ENCODE measurements around the gene ZNF821.
"Not testable (repeated sequence)": the region's sequence is repeated elsewhere in the genome, so short reads cannot be mapped to it uniquely, and the experiment has no call there.

ZNF821 gene, protein sequence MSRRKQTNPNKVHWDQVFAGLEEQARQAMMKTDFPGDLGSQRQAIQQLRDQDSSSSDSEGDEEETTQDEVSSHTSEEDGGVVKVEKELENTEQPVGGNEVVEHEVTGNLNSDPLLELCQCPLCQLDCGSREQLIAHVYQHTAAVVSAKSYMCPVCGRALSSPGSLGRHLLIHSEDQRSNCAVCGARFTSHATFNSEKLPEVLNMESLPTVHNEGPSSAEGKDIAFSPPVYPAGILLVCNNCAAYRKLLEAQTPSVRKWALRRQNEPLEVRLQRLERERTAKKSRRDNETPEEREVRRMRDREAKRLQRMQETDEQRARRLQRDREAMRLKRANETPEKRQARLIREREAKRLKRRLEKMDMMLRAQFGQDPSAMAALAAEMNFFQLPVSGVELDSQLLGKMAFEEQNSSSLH

DNA sequence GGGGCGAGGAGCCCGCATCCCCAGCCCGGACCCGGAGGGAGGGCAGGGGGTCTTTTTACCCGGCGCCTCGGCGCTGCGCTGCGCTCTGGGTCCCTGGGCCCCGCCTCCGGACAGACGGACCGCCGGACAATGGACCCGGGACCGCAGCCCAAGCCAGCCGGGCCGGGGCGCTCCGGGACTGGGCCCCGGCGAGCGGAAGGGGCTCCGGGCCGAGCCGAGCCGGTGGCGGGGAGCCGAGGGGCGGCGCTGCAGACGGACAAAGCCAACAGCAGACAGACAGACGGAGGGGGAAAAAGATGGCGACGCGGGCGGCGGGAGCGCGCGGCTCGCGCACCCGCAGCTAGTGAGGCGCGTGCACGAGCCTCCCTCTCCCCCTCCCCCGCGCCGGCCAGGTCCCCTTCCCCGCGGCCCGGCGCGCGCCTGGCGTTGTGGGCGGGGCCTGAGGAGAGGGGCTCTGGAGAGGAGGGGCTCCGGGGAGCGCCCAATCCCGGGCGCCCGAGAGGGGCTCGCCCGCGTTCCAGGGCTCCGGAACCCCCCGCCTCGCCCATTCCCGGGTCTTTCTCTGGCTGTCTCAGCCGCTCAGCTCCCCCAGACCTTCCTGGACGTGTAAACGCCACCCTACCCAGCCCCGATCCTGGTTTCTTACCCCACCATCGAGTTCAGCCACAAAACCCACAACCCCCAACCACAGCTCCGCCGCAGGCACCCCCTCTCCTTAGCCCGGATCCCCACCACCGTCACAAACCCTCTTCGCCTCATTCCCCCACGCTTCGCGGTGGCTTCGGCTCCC lies at the start of gene ZNF821:
Gene ZNF821, minus strand, starts transcription at position 334 of the 790 bp plus-strand sequence. CDS start 4,236 bp downstream, outside the sequence.
- DNase-seq: no peak

DNA sequence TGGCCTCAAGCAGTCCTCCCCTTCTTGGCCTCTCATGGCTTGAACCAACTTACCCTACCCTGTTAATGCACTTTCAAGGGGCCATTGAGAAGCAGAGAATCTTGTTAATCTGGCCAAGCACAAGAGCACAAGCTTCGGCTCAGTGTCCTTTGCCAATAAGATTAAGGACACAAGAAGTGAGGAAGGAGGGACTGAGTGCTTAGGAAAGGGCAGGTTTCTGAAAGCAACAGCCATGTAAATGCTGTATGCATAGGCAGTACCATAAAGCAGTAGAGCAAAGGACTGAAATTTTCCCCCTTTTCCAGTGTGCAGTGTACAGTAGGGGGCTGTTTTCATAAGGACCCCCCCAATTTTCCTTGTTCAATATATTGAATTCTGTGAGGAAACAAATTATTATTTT lies 49.0 kb upstream of the ZNF821 start:
- DNase-seq: no peak

DNA sequence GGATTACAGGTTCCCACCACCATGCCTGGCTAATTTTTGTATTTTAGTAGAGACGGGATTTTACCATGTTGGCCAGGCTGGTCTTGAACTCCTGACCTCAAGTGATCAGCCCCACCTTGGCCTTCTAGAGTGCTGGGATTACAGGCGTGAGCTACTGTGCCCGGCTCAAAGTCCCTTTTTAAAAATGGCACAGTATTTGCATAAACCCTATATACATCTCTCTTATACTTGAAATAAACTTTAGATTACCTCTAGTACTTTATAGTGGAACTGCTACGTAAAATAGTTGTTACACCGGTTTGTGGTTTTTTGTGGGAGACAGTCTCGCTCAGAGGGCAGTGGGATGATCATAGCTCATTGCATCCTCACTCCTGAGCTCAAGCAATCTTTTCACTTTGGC lies 47.6 kb upstream of the ZNF821 start:
- no peak for DNase-seq

DNA sequence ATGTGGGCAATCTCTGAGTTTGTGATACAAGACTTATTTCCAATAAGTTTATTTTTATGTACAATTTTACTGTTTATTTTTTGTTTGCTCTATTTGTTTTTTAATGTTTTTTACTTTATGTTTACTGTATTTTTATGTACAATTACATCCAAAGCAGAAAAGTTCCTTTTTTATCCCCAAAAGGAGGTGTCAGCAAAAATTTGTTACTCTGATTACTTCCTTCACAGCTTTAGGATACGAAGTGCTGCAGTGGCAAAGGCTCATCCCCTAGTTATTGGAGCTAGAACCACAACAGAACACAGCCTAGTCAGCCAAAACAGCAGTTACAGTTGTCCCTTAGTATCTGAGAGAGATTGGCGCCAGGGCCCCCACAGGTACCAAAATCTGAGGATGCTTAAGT lies 47.0 kb upstream of the ZNF821 start:
- DNase-seq: no peak

DNA sequence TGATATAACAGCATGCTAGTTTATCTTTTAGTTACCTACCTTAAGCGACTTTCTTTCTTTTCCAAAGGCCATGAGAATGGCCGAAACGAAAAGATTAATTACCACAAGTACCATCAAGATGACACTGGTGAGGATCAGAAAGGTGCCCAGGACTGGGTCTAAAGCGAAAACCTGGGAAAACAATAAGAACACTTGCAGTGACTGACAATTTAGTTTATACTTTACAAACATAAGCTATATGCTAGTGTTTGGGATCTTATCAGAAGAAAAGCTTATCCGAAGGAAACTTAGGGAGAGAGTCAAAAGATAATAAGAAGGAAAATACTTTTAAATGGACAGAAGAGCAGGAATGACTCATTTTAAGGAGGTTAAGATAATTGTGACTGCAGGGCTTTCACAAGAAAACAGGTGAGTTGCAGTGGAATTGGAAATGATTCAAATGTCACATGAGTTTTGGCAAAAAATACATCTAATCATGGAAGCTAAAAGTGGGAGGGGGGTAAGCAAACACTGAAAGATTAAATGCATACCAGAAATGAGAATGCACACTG lies 46.1 kb upstream of the ZNF821 start:
- DNase-seq: no peak

DNA sequence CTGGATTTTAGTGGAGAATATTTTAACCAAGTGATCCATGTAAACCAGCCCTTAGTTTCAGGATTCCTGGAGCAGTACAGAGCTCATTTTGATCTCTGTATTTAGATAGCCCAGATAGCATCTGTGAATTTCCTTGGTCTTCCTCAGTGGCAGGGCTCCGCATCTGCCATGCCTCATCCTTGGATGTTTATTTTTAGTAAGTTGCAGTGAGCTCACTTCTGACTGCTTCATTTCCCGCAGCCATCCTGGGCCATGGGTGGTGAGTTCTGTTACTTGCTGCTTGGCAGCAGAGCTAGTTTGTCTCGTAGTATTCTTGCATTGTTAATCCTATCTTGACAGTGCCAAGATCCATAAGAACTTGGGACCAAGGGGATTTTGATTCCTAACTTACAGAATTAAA lies 45.1 kb upstream of the ZNF821 start:
- no peak for DNase-seq

DNA sequence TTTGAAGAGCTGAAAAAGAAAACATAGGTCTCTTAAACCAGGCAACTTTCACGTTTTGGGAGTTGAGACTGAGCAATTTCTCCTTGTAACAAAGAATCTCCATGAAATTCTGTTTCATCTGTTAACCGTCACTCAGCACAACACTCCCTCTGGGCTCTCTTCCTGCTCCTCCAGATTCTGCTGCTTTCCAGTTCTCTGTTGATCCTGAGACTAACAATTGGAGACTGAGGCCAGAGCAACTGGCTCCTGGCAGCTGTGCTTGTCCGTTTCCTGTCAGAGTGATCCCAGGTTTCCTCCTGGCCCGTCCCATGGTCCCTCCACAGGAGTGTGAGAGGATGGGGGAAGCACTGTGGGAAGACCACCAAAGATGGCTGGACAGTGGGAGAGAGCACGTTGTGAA lies 43.8 kb upstream of the ZNF821 start:
- DNase-seq: no peak

DNA sequence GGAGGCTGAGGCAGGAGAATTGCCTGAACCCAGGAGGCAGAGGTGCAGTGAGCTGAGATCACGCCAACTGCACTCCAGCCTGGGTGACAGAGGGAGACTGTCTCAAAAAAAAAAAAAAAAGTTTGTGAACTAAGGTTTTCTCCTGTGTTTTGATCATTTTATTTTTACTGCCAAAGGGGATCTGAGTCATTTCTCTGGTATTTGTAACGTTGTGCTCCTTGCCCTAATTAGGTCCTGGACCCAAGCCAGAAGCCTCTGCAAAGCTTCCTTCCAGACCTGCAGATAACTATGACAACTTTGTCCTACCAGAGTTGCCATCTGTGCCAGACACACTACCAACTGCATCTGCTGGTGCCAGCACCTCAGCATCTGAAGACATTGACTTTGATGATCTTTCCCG lies 43.4 kb upstream of the ZNF821 start:
- DNase-seq: no peak

DNA sequence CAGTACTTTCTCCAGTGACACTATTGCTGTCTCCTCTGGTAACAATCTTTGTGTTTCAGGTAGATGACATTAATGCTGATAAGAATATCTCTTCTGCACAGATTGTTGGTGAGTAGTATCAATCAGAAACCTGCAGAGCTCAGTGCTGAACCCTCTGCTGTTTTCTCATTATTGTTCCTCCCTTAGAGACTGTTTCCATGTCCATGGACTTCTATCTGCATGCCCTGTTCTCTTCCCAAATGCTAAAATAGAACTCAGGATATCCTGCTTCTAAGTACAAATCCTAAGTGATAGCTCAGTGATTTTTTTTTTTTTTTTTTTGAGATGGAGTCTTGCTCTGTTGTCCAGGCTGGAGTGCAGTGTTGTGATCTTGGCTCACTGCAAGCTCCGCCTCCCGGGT lies 40.7 kb upstream of the ZNF821 start:
- DNase-seq: no peak

DNA sequence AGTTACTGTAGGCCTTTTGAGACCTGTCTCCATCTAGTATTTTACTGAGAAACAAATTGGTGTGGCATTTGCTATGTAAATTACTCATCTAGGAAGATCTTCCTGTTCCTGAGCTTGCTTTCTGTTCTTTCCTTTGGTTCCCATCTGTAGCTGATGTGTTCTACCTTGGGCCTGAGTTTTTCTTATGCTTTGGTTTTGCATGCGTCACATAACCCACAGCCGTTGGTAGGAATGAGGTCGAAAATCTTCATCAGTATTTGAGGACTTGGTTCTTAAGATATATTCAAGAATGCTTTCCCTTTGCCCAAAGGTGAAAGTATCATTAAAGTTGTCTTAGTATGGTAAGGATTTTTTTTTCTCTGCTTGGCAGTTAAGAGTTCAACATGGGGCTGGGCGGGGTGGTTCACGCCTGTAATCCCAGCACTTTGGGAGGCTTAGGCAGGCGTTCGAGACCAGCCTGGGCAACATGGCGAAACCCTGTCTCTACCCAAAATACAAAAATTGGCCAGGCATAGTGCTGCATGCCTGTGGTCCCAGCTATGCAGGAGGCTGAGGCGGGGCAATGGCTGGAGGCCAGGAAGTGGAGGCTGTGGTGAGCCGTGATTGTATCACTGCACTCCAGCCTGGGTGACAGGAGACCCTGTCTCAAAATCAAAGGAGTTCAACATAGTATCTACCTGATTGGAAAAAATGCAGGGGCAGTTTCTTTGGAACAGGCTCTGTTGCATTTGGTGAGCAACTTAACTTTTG lies 40.1 kb upstream of the ZNF821 start:
- no peak for DNase-seq

DNA sequence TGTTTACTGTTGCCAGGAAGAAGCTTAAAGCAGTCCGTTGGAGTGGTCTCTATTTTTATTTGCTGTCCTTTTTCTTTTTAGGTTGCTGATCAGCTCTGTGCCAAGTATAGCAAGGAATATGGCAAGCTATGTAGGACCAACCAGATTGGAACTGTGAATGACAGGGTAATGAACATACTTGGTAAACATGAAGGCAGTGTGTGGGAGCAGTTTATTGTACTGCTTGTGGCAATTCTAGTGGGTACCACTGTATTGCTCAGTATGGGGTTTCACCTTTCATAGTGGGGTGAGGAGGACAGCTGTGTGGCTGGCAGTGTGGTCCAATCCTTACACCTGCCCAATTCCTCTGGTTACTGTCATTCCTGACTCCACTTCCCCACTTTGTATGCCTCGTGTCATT lies 36.7 kb upstream of the ZNF821 start:
- no peak for DNase-seq

DNA sequence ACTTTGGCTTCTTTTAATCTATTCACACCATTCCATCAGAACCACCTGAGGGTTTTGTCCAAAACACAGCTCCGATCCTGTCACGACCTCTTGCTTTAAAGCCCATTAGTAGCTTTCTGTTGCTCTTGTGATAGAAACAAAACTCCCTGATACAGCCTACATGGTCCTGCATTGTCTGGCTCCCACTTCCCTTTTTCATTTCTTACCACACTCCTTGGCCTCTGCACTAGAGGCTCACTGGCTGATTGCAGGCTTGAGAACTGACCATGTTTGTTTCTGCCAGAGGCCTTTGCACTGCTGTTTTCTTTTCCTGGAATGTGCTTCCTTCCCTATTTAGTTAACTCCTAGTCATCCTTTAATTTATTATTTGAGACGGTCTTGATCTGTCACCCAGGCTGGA lies 35.1 kb upstream of the ZNF821 start:
- no peak for DNase-seq

DNA sequence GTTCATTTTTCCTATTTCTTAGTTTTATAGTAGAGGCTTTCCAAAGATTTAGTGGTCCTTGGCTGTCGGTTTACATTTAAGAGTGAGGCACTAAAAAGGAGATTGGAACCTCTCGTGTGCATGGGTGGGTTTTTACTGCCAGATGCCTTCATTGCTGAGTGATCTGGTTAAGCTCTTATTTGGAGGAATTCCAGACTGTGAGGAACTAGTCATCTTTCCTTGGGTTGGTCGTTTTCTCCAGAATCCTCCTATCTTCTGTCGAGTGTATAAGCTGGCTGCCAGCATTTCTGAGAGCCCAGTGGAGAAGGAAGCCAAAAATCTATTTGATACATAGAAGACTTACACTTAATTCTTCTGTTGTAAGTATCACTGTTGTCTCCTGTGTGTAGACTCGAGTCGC lies 33.9 kb upstream of the ZNF821 start:
- no peak for DNase-seq

DNA sequence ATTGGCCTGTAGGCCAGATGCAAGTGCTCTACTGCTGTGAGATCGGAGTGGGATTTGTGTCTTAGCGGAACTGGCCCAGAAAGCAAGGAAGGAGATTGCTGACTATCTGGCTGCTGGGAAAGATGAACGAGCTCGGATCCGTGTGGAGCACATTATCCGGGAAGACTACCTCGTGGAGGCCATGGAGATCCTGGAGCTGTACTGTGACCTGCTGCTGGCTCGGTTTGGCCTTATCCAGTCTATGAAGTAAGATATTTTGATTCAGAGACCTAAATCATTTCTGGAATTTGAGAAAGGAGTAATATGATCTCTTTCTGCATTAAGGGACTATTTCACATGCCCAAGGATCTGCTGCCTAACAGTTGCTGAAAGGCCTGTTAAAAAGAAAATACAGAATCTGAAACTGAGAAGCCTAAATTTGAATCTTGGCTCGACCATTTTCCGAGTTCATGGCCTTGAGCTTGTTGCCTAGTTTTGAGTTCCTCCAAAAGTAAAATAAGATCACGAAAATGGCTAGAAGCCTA lies 32.5 kb upstream of the ZNF821 start:
- no peak for DNase-seq

DNA sequence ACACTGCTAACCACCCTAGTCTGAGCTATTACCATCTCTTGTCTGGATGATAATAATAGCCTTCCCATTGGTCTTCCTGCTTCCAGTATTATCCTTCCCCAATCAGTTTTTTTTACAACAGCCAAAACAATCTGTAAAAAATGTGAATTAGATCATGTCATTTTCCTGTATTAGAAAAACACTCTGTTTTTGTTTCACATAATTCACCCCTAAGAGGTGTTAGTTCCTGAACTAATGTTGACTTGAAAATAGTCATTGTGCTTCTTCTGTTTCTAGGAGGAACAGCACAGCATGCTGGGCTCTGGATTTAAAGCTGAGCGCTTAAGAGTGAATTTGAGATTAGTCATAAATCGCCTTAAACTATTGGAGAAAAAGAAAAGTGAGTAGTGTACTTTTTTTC lies 31.4 kb upstream of the ZNF821 start:
- DNase-seq: no peak

DNA sequence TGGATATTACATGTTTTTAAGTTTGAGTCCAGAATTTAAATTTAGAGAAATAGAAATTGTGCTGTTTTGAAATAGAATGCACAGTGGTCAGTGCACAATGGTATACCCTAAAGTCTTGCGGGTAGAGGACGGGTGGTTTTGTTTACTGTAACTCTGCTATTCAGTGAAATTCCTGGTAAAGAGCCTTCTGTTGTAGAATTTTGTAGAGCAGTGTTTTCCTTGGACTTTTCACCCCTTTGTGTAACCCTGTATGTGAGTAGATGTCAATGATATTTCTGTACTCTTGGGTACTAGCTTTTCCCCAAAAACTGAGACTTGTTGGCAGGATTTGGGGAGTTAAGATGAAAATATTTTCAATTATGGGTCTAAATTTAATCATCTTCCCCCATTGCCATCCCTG lies 30.8 kb upstream of the ZNF821 start:
- no peak for DNase-seq

DNA sequence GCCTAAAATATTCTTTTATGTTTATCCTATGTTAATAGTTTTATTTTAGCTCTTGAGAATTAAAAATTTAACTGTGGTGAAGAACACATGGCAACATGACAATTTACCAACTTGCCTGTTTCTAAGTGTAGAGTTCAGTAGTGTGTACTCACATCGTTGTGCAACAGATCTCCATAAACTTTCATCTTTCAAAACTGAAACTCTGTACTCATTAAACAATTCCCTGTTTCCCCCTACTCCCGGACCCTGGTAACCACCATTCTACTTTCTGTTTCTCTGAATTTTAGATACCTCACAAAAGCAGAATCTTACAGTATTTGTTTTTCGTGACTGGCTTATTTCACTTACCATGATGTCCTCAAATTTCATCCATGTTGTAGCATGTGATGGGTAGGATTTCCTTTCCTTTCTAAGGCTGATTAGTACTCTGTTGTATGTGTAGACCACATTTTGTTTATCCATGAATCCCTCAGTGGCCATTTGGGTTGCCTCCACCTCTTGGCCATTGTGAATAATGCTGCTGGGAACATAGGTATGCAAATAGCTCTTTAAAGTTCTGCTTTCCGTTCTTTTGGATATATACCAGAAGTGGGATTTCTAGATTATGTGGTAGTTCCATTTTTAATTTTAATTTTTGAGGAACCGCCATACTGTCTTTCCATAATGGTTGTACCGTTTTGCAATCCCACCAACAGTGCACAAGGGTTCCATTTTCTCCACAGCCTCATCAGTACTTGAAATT lies 28.7 kb upstream of the ZNF821 start:
- no peak for DNase-seq

DNA sequence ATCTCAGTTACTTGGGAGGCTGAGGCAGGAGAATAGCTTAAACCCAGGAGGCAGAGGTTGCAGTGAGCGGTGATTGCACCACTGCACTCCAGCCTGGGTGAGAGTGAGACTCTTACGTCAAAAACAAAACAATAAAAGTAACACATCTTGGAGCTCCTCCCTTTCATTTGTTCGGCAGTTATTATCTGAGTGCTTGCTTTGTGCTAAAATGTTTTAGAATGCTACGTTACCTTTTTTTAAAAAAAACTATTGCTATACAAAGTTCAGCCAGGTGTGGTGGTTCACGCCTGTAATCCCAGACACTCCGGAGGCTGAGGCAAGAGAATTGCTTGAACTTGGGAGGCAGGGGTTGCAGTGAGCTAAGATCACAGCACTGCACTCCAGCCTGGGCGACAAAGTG lies 27.1 kb upstream of the ZNF821 start:
- no peak for DNase-seq

DNA sequence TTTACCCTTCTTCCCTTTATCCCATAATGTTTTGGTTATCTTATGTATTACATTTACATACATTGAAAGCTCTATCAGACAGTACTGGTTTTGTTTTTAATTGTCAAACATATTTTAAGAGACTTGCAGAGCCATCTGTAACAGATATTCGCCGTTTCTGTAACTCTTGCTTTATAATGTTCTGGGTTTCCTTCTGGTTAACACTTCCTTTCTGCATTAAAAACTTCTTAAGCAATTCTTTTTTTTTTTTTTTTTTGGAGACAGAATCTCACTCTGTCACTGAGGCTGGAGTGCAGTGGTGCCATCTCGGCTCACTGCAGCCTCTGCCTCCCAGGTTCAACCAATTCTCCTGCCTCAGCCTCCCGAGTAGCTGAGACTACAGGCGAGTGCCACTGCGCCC lies 21.8 kb upstream of the ZNF821 start:
- not testable (repeated sequence) for DNase-seq

DNA sequence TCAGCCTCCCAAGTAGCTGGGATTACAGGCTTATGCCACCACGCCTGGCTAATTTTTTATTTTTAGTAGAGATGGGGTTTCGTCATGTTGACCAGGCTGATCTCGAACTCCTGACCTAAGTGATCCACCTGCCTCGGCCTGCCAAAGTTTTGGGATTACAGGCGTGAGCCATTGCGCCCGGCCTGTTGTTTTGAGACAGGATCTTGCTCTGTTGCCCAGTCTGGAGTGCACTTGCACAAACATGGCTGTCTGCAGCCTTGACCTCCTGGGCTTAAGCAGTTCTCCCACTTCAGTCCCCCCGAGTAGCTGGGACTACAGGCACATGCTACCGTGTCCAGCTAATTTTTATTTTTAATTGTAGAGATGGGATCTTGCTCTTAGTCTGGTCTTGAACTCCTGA lies 20.3 kb upstream of the ZNF821 start:
- DNase-seq: no peak

DNA sequence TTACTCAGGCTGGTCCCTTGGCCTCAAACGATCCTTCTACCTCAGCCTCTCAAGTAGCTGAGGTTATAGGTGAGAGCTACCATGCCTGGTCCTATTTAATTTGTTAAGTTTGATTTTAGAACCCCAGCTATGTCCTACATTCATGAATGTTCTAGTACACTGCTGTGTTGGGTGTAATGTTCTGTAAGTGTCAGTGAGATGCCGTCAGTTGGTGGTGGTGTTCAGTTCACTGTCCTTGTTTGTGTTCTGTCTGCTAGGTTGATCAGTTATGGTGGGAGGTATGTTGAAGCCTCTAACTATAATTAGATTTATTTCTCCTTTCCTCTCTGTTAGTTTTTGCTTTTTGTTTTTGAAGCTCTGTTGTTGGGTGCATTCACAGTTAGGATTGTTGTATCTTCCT lies 19.6 kb upstream of the ZNF821 start:
- no peak for DNase-seq

DNA sequence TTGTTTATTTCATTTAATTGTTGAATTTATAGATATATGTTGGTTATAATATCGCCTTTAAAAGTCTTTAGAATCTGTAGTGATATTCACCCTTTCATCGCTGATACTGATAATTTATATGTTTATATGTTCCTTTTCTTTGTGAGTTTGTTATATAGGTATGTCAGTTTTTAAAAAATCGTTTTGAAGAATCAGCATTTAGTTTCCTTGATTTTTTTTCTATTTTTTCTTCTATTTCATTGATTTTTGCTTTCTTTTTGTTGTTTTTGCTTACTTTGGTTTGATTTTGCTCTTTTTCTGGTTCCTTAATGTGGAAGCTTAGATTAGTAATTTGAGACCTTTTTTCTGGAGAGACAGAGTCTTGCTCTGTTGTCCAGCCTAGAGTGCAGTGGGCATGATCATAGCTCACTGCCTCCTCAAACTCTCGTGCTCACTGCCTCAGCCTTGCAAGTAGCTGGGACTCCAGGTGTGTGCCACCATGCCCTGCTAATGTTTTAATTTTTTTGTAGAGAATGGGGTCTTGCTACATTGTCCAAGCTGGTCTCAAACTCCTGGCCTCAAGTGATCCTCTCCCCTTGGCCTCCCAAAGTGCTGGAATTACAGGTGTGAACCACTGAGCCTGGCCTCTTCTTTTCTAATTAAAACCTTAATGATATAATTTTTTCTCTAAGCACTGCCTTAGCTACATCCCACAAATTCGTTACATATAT lies 18.8 kb upstream of the ZNF821 start:
- no peak for DNase-seq

Measured in NCI-H1417 treated with DMSO at 0.1 percent for 48 hours (cell line).